HCT116 (cell line): Measurements from ENCODE around the gene WSCD1.

Experiments used
- EZH2phosphoT487 ChIP-seq: fragments of 200-600 bp; IDR thresholded peaks from 2 replicates; pipeline ENCODE4 v1.6.1; 2018; ENCODE audit warnings: antibody characterized with exemption, borderline replicate concordance
- POLR2A ChIP-seq: IDR thresholded peaks from 2 replicates; pipeline ENCODE4 v1.7.0; 2011; ENCODE audit warnings: borderline replicate concordance; ENCODE audit not compliant: insufficient read depth, insufficient read length; ENCODE audit errors: extremely low read depth
- TF ChIP-seq, protein P1 (sequence below), 3 experiments: fragments of 200-600 bp in 1 of 3; sonication (generic) in 1 of 3; IDR thresholded peaks in 2 of 3; conservative IDR thresholded peaks in 1 of 3; 2 replicates each; pipeline ENCODE4 v1.5.1; 2012 to 2017; ENCODE audit warnings: low read depth in 2 of 3, low read length in 2 of 3, antibody characterized with exemption in 1 of 3, borderline replicate concordance in 1 of 3, control low read depth in 1 of 3, mild to moderate bottlenecking in 1 of 3, mixed read lengths in 1 of 3, mixed run types in 1 of 3, moderate library complexity in 1 of 3; ENCODE audit not compliant: insufficient read depth in 1 of 3

DNA sequence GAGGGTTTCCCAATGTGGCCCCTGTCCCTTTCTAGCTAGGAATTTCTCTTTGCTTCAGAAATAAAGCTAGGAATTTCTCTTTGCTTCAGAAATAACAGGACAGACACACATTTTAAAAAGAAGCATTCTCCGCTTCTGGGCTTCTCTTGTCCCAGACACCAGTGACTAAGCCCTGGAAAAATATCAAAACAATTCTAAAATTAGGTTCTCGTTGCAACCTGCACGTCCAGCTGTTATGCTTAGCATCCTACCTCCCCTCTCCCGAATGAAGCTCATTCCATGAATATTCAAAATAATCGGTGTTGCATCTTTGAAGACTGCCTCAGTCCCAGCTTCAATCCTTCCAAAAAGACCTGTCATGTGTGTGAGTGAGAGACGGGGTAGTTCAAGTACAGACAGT lies 45.6 kb upstream of the WSCD1 start:
- TF ChIP-seq, protein P1, sequence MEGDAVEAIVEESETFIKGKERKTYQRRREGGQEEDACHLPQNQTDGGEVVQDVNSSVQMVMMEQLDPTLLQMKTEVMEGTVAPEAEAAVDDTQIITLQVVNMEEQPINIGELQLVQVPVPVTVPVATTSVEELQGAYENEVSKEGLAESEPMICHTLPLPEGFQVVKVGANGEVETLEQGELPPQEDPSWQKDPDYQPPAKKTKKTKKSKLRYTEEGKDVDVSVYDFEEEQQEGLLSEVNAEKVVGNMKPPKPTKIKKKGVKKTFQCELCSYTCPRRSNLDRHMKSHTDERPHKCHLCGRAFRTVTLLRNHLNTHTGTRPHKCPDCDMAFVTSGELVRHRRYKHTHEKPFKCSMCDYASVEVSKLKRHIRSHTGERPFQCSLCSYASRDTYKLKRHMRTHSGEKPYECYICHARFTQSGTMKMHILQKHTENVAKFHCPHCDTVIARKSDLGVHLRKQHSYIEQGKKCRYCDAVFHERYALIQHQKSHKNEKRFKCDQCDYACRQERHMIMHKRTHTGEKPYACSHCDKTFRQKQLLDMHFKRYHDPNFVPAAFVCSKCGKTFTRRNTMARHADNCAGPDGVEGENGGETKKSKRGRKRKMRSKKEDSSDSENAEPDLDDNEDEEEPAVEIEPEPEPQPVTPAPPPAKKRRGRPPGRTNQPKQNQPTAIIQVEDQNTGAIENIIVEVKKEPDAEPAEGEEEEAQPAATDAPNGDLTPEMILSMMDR (IDR thresholded peaks at IDR 0.05 in 2 of 3, conservative IDR thresholded peaks at IDR 0.05 in 1 of 3; ENCODE audit: borderline replicate concordance in 1 of 3, insufficient read depth in 1 of 3, low read depth in 2 of 3, low read length in 2 of 3), result no peak
- no peak for TF ChIP-seq POLR2A
- TF ChIP-seq EZH2phosphoT487, result no peak
